Measurements from ENCODE around the gene PSMD11. TPM values are rescaled to one million over a fixed set of nuclear protein-coding genes. Genes with fewer than 3 reads are reported as not detected.

The PSMD11 gene
- total RNA-seq, 2 experiments from 2014 or later, result 81.0 to 137 TPM

DNA sequence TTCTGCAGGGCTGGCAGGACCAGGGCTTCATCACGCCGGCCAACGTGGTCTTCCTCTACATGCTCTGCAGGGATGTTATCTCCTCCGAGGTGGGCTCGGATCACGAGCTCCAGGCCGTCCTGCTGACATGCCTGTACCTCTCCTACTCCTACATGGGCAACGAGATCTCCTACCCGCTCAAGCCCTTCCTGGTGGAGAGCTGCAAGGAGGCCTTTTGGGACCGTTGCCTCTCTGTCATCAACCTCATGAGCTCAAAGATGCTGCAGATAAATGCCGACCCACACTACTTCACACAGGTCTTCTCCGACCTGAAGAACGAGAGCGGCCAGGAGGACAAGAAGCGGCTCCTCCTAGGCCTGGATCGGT is 43.9 kb downstream of the PSMD11 start:
- no peak overlapping the region for H3K4me2 ChIP-seq (ENCODE audit: low read length)
- H3K9me3 ChIP-seq (ENCODE audit: low read length), result no peaks in the 10 kb centered on the region
- H3K9me2 ChIP-seq (ENCODE audit: insufficient read depth, low read length), result no peaks in the 10 kb centered on the region
- no peak overlapping the region for H2AFZ ChIP-seq (ENCODE audit: low read length)
- no peak overlapping the region for H3K4me3 ChIP-seq (ENCODE audit: low read depth, low read length, poor library complexity, severe bottlenecking)
- POLR2A ChIA-PET, result no interaction called here
- peaks cover 5% of the 10 kb centered on the region; the same call in 1 of the 2 replicates for H3K36me3 ChIP-seq (ENCODE audit: insufficient read depth, low read length)
- TF ChIP-seq, protein P1, sequence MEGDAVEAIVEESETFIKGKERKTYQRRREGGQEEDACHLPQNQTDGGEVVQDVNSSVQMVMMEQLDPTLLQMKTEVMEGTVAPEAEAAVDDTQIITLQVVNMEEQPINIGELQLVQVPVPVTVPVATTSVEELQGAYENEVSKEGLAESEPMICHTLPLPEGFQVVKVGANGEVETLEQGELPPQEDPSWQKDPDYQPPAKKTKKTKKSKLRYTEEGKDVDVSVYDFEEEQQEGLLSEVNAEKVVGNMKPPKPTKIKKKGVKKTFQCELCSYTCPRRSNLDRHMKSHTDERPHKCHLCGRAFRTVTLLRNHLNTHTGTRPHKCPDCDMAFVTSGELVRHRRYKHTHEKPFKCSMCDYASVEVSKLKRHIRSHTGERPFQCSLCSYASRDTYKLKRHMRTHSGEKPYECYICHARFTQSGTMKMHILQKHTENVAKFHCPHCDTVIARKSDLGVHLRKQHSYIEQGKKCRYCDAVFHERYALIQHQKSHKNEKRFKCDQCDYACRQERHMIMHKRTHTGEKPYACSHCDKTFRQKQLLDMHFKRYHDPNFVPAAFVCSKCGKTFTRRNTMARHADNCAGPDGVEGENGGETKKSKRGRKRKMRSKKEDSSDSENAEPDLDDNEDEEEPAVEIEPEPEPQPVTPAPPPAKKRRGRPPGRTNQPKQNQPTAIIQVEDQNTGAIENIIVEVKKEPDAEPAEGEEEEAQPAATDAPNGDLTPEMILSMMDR (conservative IDR thresholded peaks at IDR 0.05; ENCODE audit: low read length), result no peak
- TF ChIP-seq EZH2phosphoT487 (IDR thresholded peaks at IDR 0.05; ENCODE audit: borderline replicate concordance, low read depth, low read length), result no peak
- H3K4me1 ChIP-seq (ENCODE audit: insufficient read depth, low read length, poor library complexity, severe bottlenecking), result peaks cover 23% of the 10 kb centered on the region
- BruUV-seq (replicated peaks), result no TSS peak
- no peak for DNase-seq (ENCODE audit: low spot score)
- H4K20me1 ChIP-seq (ENCODE audit: insufficient read depth, low read length), result 0 out of 2 replicates have a peak, but pooled peaks cover 3% of the 10 kb centered on the region
- CTCF ChIA-PET (ENCODE audit: unreplicated experiment), result interaction anchor here (0.6 kb wide), 1 partner anchor 171 kb away, joined by 7 read pairs; no protein-coding TSS in a partner anchor
- no peak overlapping the region for H3K27ac ChIP-seq (ENCODE audit: low read depth, low read length, poor library complexity, severe bottlenecking)
- intact Hi-C loops (cut with micrococcal nuclease; ENCODE audit: unreplicated experiment), result no loop called here
- H3K79me2 ChIP-seq (ENCODE audit: insufficient read depth, low read depth, low read length), result no peaks in the 10 kb centered on the region

DNA sequence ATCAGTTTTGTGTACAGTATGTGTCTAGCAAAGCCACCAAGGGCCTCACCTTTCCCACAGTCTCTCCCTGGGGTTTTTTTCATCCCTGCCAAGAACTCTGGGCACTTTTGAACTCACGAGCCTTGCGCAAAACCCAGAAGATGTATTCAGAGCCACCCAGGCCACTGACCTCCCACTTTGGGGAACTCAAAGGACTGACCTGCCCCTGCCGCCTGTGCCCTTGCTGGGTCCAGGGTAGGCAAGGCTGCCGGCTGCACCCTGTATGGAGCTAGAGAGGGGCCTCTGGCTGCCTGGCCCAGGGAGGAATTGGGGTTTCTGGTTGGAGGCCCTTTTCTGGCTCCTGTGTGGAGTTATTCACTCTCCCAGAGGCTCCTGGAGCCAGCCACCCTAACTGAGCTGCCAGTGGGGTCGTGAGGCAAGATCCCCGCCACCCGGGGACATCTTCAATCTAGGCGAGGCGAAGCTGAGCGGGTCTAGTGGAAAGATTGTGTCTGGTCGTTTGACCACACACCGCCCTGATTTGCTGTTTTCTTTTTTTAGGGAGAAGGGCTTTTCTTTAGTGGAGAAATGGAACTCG is 44.4 kb downstream of the PSMD11 start:
- H3K27ac ChIP-seq (ENCODE audit: low read depth, low read length, poor library complexity, severe bottlenecking), result no peak overlapping the region
- peaks cover 20% of the 10 kb centered on the region for H3K4me1 ChIP-seq (ENCODE audit: insufficient read depth, low read length, poor library complexity, severe bottlenecking)
- ChIA-PET POLR2A (no interaction called here), CTCF (ENCODE audit: unreplicated experiment) (no interaction called here)
- BruUV-seq (replicated peaks), result no TSS peak
- H3K36me3 ChIP-seq (ENCODE audit: insufficient read depth, low read length), result peaks cover 3% of the 10 kb centered on the region; the same call in 1 of the 2 replicates
- no peak for DNase-seq (ENCODE audit: low spot score)
- 0 out of 2 replicates have a peak, but pooled peaks cover 2% of the 10 kb centered on the region for H4K20me1 ChIP-seq (ENCODE audit: insufficient read depth, low read length)
- no peak overlapping the region for H2AFZ ChIP-seq (ENCODE audit: low read length)
- H3K4me3 ChIP-seq (ENCODE audit: low read depth, low read length, poor library complexity, severe bottlenecking), result no peak overlapping the region
- intact Hi-C loops (cut with micrococcal nuclease; ENCODE audit: unreplicated experiment), result no loop called here
- no peaks in the 10 kb centered on the region for H3K79me2 ChIP-seq (ENCODE audit: insufficient read depth, low read depth, low read length)
- no peaks in the 10 kb centered on the region for H3K9me3 ChIP-seq (ENCODE audit: low read length)
- H3K4me2 ChIP-seq (ENCODE audit: low read length), result no peak overlapping the region
- H3K9me2 ChIP-seq (ENCODE audit: insufficient read depth, low read length), result no peaks in the 10 kb centered on the region
- TF ChIP-seq, protein P1 (conservative IDR thresholded peaks at IDR 0.05; ENCODE audit: low read length), result no peak
- TF ChIP-seq EZH2phosphoT487 (IDR thresholded peaks at IDR 0.05; ENCODE audit: borderline replicate concordance, low read depth, low read length), result no peak

DNA sequence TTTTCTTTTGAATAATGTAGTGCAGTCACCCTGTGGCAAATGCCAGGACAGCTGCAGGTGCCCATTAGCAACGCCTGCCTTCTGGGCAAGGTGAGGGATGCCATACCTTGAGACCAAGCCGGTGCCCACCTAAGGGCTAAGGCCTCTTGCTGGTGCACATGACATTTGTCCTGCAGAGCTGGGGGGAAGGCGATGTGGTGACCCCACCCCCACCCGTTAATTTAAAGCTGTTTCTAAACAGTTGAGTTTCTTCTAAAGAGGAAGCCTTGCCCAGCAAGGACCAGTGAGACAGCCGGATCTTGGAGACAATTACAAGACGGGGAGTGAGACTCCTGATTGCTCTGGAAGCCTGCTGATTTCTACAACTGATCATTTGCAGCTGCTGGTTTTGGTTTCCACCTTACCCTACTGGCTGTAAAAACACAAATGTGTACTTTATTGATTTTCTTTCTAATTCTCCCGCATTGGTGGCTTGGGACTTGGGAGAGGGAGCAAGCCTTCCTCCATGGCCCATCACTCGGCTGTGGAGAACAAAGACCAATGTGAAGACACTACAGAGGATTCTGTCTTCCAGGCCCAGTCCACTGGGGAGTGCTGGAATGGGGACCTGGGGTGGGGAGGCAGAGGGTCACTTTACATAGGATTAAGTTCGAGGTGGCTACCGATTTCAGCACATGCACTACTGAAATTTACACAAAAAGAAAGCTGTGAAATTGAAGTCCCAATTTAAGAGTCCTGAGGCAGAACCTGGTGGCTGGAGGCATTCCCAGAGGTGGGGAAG is 45.2 kb downstream of the PSMD11 start:
- ChIA-PET POLR2A (no interaction called here), CTCF (ENCODE audit: unreplicated experiment) (no interaction called here)
- no peak overlapping the region for H3K27ac ChIP-seq (ENCODE audit: low read depth, low read length, poor library complexity, severe bottlenecking)
- no peak overlapping the region for H3K4me2 ChIP-seq (ENCODE audit: low read length)
- no peak for DNase-seq (ENCODE audit: low spot score)
- no peaks in the 10 kb centered on the region for H3K9me3 ChIP-seq (ENCODE audit: low read length)
- TF ChIP-seq EZH2phosphoT487 (IDR thresholded peaks at IDR 0.05; ENCODE audit: borderline replicate concordance, low read depth, low read length), result no peak
- TF ChIP-seq, protein P1 (conservative IDR thresholded peaks at IDR 0.05; ENCODE audit: low read length), result no peak
- H3K4me1 ChIP-seq (ENCODE audit: insufficient read depth, low read length, poor library complexity, severe bottlenecking), result peaks cover 17% of the 10 kb centered on the region
- no peak overlapping the region for H2AFZ ChIP-seq (ENCODE audit: low read length)
- H3K9me2 ChIP-seq (ENCODE audit: insufficient read depth, low read length), result no peaks in the 10 kb centered on the region
- no peaks in the 10 kb centered on the region for H4K20me1 ChIP-seq (ENCODE audit: insufficient read depth, low read length)
- H3K79me2 ChIP-seq (ENCODE audit: insufficient read depth, low read depth, low read length), result no peaks in the 10 kb centered on the region
- intact Hi-C loops (cut with micrococcal nuclease; ENCODE audit: unreplicated experiment), result no loop called here
- H3K36me3 ChIP-seq (ENCODE audit: insufficient read depth, low read length), result no peaks in the 10 kb centered on the region
- BruUV-seq (replicated peaks), result no TSS peak
- no peak overlapping the region for H3K4me3 ChIP-seq (ENCODE audit: low read depth, low read length, poor library complexity, severe bottlenecking)

All from OCI-LY7 (cell line).